ENCODE results near the gene CDH4.

CDH4 gene

DNA sequence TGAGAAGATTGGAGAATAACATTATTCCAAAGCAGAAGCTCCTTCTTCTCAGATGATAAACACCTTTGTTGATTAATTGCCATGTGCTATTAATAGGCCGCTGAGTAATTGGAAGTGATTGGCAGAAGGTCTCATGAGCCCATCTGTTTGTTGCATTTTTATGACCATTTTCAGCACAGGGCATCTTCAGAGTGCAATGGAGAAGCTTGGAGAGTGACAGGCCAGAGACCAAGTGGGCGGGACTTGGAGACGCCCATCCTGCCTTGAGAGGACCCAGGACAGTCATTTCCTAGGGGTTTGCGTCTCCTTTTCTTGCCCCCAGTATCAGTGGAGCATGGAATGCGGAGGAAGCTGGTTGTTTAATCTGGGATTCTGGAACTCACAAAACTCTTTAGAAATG, 89.5 kb downstream of the CDH4 start:
- Histone ChIP-seq H3K4me3 (ENCODE audit: low read depth in 1 of 2, low read length in 2 of 2) (no peak overlapping the region), H3K9ac (ENCODE audit: low read depth in 1 of 2, low read length in 2 of 2) (no peak overlapping the region), H3K36me3 (ENCODE audit: control insufficient read depth in 1 of 2, insufficient read depth in 2 of 2, low read length in 2 of 2) (no peaks in the 10 kb centered on the region), H3K4me1 (ENCODE audit: control insufficient read depth in 1 of 2, insufficient read depth in 2 of 2, low read length in 2 of 2) (no peaks in the 10 kb centered on the region), H3K27ac (ENCODE audit: low read depth, low read length) (no peak overlapping the region), H3K9me3 (ENCODE audit: control insufficient read depth in 1 of 2, low read length in 2 of 2) (peaks cover 0 to 4% of the 10 kb centered on the region in 2 donors), H3K27me3 (ENCODE audit: control insufficient read depth in 1 of 2, insufficient read depth in 2 of 2, low read length in 2 of 2) (no peaks in the 10 kb centered on the region)

DNA sequence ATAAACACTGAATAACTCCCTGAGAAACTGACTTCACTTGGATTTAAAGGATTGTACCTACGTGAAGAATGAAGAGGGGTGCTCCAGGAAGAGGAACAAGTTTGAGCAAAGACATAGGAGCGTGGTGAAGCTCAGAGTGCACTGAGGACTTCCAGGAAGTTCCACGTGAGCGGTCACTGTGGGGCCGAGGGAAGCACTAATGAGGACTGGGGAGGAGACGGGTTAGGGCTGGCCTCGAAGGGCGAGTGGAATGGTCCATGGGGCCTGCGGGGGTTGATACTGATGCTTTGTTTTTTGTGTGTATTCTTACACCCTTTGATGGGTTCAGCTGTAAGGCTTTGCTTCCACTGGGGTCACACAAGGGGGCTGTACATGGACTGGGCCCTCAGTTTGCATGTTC, 91.9 kb downstream of the CDH4 start:
- no peak overlapping the region for H3K9ac ChIP-seq (ENCODE audit: low read depth in 1 of 2, low read length in 2 of 2)
- H3K9me3 ChIP-seq (ENCODE audit: control insufficient read depth in 1 of 2, low read length in 2 of 2): peaks cover 0 to 4% of the 10 kb centered on the region in 2 donors
- no peaks in the 10 kb centered on the region for H3K27me3 ChIP-seq (ENCODE audit: control insufficient read depth in 1 of 2, insufficient read depth in 2 of 2, low read length in 2 of 2)
- H3K36me3 ChIP-seq (ENCODE audit: control insufficient read depth in 1 of 2, insufficient read depth in 2 of 2, low read length in 2 of 2): no peaks in the 10 kb centered on the region
- H3K4me3 ChIP-seq (ENCODE audit: low read depth in 1 of 2, low read length in 2 of 2): no peak overlapping the region
- no peak overlapping the region for H3K27ac ChIP-seq (ENCODE audit: low read depth, low read length)
- no peaks in the 10 kb centered on the region for H3K4me1 ChIP-seq (ENCODE audit: control insufficient read depth in 1 of 2, insufficient read depth in 2 of 2, low read length in 2 of 2)

DNA sequence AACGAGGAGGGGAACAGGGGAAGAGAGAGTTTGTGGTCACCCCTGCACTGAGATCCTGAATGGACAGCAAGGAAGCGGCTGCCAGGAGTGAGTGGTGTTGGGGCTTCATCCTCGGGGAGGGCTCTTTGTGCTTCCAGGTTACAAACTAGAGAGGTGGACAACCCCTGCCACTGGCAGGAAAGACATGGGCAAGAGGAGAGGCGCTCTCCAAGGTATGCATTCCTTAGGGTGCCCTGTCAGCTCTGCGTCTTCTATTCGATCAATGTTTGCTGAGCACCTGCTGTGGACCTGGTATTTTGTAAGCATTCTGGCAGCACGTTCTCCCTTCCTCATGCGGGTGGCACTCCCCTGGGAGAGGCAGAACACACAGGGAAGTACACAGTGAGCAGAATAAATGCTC, 93.6 kb downstream of the CDH4 start:
- Histone ChIP-seq H3K36me3 (ENCODE audit: control insufficient read depth in 1 of 2, insufficient read depth in 2 of 2, low read length in 2 of 2) (no peaks in the 10 kb centered on the region), H3K9ac (ENCODE audit: low read depth in 1 of 2, low read length in 2 of 2) (no peak overlapping the region), H3K27me3 (ENCODE audit: control insufficient read depth in 1 of 2, insufficient read depth in 2 of 2, low read length in 2 of 2) (no peaks in the 10 kb centered on the region), H3K4me1 (ENCODE audit: control insufficient read depth in 1 of 2, insufficient read depth in 2 of 2, low read length in 2 of 2) (no peaks in the 10 kb centered on the region), H3K4me3 (ENCODE audit: low read depth in 1 of 2, low read length in 2 of 2) (no peak overlapping the region), H3K9me3 (ENCODE audit: control insufficient read depth in 1 of 2, low read length in 2 of 2) (peaks cover 0 to 4% of the 10 kb centered on the region in 2 donors), H3K27ac (ENCODE audit: low read depth, low read length) (no peak overlapping the region)

DNA sequence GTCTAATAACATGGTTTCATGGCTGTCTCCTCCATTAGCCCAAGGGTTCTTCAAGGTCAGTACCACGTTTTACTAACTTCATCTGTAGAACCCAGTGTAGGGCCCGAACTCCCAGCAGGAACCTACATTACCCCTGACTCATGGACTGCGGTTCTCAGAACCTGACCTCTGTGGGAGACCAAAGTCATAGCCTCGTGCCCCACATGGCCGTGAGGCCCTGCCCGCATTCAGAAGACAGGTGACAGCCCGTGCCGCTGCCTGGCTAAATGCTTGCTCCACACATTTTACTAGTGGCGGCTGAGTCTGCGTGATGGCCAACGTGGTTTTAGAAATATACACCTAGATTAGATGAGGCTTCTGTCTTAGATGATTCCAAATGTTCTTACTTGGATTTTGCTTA, 94.9 kb downstream of the CDH4 start:
- H3K4me1 ChIP-seq (ENCODE audit: control insufficient read depth in 1 of 2, insufficient read depth in 2 of 2, low read length in 2 of 2): no peaks in the 10 kb centered on the region
- H3K9me3 ChIP-seq (ENCODE audit: control insufficient read depth in 1 of 2, low read length in 2 of 2): no peaks in the 10 kb centered on the region
- no peak overlapping the region for H3K4me3 ChIP-seq (ENCODE audit: low read depth in 1 of 2, low read length in 2 of 2)
- H3K27me3 ChIP-seq (ENCODE audit: control insufficient read depth in 1 of 2, insufficient read depth in 2 of 2, low read length in 2 of 2): no peaks in the 10 kb centered on the region
- H3K27ac ChIP-seq (ENCODE audit: low read depth, low read length): no peak overlapping the region
- no peak overlapping the region for H3K9ac ChIP-seq (ENCODE audit: low read depth in 1 of 2, low read length in 2 of 2)
- no peaks in the 10 kb centered on the region for H3K36me3 ChIP-seq (ENCODE audit: control insufficient read depth in 1 of 2, insufficient read depth in 2 of 2, low read length in 2 of 2)

DNA sequence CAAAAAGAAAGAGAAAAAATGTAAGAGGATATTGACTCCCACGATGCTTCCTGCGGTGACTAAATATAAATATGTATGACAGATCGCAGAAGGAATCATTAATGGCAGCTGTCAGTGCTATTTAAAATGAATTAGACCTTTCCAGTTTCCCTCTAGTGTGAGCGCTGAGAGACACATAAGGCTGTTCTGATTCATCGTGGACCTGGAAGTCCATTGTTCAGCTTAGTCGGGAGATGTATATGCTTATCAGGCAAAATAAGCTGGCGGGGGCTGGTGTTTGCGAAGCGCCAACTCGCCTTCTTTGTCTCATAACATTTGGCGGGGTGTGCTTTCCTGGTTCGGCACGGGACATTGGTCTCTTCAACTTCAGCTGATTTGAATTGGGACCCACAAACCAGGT, 95.4 kb downstream of the CDH4 start:
- Histone ChIP-seq H3K36me3 (ENCODE audit: control insufficient read depth in 1 of 2, insufficient read depth in 2 of 2, low read length in 2 of 2) (no peaks in the 10 kb centered on the region), H3K9me3 (ENCODE audit: control insufficient read depth in 1 of 2, low read length in 2 of 2) (no peaks in the 10 kb centered on the region), H3K27ac (ENCODE audit: low read depth, low read length) (no peak overlapping the region), H3K9ac (ENCODE audit: low read depth in 1 of 2, low read length in 2 of 2) (no peak overlapping the region), H3K4me3 (ENCODE audit: low read depth in 1 of 2, low read length in 2 of 2) (no peak overlapping the region), H3K27me3 (ENCODE audit: control insufficient read depth in 1 of 2, insufficient read depth in 2 of 2, low read length in 2 of 2) (no peaks in the 10 kb centered on the region), H3K4me1 (ENCODE audit: control insufficient read depth in 1 of 2, insufficient read depth in 2 of 2, low read length in 2 of 2) (no peaks in the 10 kb centered on the region)

DNA sequence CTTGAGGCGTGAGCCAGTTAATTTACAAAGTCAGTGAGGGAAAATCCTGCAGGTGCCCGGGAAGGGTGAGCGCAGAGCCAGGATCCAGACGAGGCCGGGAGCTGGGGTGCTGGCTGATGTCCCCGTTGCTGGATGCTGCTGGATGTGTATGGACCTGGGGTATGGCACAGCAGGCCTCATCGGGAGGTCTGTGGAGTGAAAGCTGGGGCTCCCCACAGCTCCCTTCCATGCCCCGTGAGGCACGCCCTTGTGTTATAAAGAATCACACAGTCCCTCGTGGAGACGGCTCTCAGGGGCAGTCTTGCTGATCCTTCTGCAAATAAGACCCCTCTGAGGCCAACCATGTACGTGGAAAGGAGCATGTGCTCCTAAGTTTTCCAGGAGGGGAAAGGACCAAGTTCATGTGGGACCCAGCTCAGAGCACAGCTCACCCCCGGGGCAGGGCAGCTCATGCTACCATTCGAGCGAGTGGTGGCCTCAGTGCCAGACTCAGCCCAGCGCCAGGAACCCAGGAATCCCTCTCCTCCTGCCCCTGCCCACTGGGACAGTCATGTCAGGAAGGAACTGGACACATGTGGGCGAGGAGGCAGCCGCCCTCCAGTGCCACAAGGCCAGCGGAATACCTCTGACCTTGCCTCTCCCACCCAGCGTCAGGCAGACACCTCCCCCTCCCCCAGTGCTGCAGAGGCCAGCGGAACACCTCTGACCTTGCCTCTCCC, 97.5 kb downstream of the CDH4 start:
- no peaks in the 10 kb centered on the region for H3K4me1 ChIP-seq (ENCODE audit: control insufficient read depth in 1 of 2, insufficient read depth in 2 of 2, low read length in 2 of 2)
- no peaks in the 10 kb centered on the region for H3K27me3 ChIP-seq (ENCODE audit: control insufficient read depth in 1 of 2, insufficient read depth in 2 of 2, low read length in 2 of 2)
- no peak overlapping the region for H3K4me3 ChIP-seq (ENCODE audit: low read depth in 1 of 2, low read length in 2 of 2)
- no peaks in the 10 kb centered on the region for H3K9me3 ChIP-seq (ENCODE audit: control insufficient read depth in 1 of 2, low read length in 2 of 2)
- no peak overlapping the region for H3K9ac ChIP-seq (ENCODE audit: low read depth in 1 of 2, low read length in 2 of 2)
- no peaks in the 10 kb centered on the region for H3K36me3 ChIP-seq (ENCODE audit: control insufficient read depth in 1 of 2, insufficient read depth in 2 of 2, low read length in 2 of 2)
- H3K27ac ChIP-seq (ENCODE audit: low read depth, low read length): no peak overlapping the region

DNA sequence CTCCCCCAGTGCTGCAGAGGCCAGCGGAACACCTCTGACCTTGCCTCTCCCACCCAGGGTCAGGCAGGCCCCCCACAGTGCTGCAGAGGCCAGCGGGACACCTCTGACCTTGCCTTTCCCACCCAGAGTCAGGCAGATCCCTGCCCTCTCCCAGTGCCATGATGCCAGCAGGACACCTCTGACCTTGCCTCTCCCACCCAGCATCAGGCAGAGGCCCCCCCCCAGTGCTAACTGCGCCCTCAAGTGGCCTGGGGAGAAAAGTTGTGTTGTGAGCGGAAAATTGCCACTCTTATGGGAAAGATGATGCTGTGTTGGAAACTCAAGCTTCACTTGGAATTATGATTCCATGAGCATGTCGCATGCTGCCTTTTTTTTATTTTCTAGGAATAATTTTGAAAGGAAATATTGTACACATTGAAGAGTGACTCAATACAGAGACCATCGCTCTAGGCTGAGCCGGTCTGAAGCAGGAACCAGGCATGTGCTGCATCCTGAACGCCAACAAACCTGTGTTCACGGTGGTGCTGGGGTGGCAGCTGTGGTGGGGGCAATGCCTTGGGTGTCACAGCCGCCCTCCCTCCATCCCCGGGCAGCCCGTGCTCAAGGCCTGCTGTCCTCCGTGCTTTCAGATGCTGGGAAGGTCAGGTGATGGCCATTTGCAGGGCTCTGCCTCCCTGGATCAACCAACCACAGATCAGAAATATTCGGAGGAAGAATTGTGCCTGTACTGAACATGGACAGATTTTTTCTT, 98.6 kb downstream of the CDH4 start:
- no peak overlapping the region for H3K4me3 ChIP-seq (ENCODE audit: low read depth in 1 of 2, low read length in 2 of 2)
- H3K9me3 ChIP-seq (ENCODE audit: control insufficient read depth in 1 of 2, low read length in 2 of 2): no peaks in the 10 kb centered on the region
- H3K27me3 ChIP-seq (ENCODE audit: control insufficient read depth in 1 of 2, insufficient read depth in 2 of 2, low read length in 2 of 2): no peaks in the 10 kb centered on the region
- H3K9ac ChIP-seq (ENCODE audit: low read depth in 1 of 2, low read length in 2 of 2): no peak overlapping the region
- H3K36me3 ChIP-seq (ENCODE audit: control insufficient read depth in 1 of 2, insufficient read depth in 2 of 2, low read length in 2 of 2): no peaks in the 10 kb centered on the region
- no peak overlapping the region for H3K27ac ChIP-seq (ENCODE audit: low read depth, low read length)
- no peaks in the 10 kb centered on the region for H3K4me1 ChIP-seq (ENCODE audit: control insufficient read depth in 1 of 2, insufficient read depth in 2 of 2, low read length in 2 of 2)

DNA sequence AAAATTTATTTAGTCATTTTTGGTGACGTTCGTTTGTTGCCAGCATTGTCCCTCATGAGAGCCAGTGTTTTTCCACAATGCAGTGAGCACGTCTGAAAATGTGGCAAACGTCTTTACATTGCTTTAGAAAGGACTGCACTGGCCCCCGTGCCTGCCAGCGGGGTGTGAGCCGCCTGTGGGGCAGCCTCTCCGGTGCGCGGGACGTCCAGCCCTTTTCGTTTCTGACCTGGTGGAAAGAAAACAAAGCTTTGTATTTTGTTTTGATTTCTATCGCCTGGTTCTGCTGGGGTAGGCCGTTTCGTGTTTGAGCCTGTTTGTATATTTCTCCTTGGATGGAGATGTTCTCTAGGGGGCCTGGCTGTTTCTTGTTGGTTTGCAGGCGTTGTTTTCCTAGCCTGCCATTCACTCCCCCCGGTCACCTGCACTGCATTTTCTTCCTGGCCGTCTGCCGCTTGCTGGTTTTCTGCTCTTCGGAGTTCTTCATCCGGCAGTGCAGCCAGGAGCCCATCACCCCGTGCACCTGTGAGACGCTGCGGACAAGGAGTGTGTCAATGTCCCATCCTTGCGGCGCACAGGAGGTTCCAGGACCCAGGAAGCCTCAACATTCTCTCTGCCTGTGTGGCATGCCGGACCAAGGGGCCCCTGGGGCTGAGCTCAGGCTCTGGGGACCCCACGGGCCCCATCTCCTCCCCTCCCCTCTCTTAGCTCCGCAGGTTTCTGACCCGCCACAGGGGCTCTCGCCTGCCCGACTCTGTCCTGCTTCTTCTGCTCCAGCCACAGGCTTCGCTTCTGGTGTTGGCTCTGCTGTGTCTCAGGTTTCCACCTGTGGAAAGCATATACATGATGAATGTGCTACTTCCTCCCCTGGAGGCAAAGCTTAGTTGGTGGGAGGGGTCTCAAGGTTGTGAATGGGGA, 100.5 kb downstream of the CDH4 start:
- H3K36me3 ChIP-seq (ENCODE audit: control insufficient read depth in 1 of 2, insufficient read depth in 2 of 2, low read length in 2 of 2): no peaks in the 10 kb centered on the region
- no peaks in the 10 kb centered on the region for H3K9me3 ChIP-seq (ENCODE audit: control insufficient read depth in 1 of 2, low read length in 2 of 2)
- H3K4me1 ChIP-seq (ENCODE audit: control insufficient read depth in 1 of 2, insufficient read depth in 2 of 2, low read length in 2 of 2): no peaks in the 10 kb centered on the region
- H3K27ac ChIP-seq (ENCODE audit: low read depth, low read length): no peak overlapping the region
- no peak overlapping the region for H3K9ac ChIP-seq (ENCODE audit: low read depth in 1 of 2, low read length in 2 of 2)
- no peaks in the 10 kb centered on the region for H3K27me3 ChIP-seq (ENCODE audit: control insufficient read depth in 1 of 2, insufficient read depth in 2 of 2, low read length in 2 of 2)
- H3K4me3 ChIP-seq (ENCODE audit: low read depth in 1 of 2, low read length in 2 of 2): no peak overlapping the region

DNA sequence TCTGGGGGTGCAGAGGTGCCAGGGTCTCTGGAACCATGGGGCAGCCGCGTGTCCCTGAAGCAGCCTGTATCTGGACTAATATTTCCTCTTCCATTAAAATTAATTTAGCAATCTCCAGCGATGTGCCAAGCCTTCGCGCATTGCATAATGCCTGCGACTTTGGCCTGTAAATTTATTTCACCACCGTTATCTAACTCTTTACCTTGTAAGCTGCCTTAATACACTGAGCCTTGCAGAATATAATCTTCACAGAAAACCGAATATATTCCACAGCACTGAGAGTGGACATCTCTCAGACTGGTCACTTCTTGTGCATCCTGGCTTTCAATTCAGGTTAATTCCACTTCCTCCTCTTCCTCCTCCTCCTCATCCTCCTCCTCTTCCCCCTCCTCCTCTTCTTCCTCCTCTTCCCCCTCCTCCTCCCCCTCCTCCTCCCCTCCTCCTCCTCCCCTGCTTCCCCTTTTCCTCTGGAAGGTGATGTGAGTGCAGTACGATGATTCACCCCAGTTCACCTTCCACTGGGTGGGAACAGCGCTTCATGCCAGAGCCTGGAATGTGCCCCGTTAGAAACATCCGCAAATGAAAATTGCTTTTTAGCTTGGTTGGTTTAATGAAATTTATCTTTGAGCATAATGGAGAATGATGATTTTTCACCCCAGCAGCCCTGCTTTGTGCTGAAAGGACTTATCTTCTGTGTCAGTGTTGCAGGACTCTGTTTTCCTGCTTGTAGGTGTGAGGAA, 101.4 kb downstream of the CDH4 start:
- Histone ChIP-seq H3K9me3 (ENCODE audit: control insufficient read depth in 1 of 2, low read length in 2 of 2) (peaks cover 0 to 4% of the 10 kb centered on the region in 2 donors), H3K27me3 (ENCODE audit: control insufficient read depth in 1 of 2, insufficient read depth in 2 of 2, low read length in 2 of 2) (no peaks in the 10 kb centered on the region), H3K9ac (ENCODE audit: low read depth in 1 of 2, low read length in 2 of 2) (no peak overlapping the region), H3K27ac (ENCODE audit: low read depth, low read length) (no peak overlapping the region), H3K4me1 (ENCODE audit: control insufficient read depth in 1 of 2, insufficient read depth in 2 of 2, low read length in 2 of 2) (no peaks in the 10 kb centered on the region), H3K4me3 (ENCODE audit: low read depth in 1 of 2, low read length in 2 of 2) (no peak overlapping the region), H3K36me3 (ENCODE audit: control insufficient read depth in 1 of 2, insufficient read depth in 2 of 2, low read length in 2 of 2) (no peaks in the 10 kb centered on the region)
